Activated CD4-positive, alpha-beta T cell treated with anti-CD3 and anti-CD28 coated beads for 36 hours (primary cell): Measurements from ENCODE around the gene BET1. TPM values are rescaled to one million over a fixed set of nuclear protein-coding genes. Genes with fewer than 3 reads are reported as not detected.

ENCODE experiments used
- ATAC-seq: fragments of 200-7000 bp; cut with Tn5 transposase; one replicate; pipeline ENCODE4 v1.10.0; 2021; ENCODE audit warnings: mild to moderate bottlenecking, moderate library complexity
- CTCF ChIA-PET: fragments of 350-600 bp; sonication (Branson Sonifier 250); formaldehyde crosslinking; loops from one replicate; lab custom pipeline; 2021; ENCODE audit warnings: antibody characterized with exemption; lab: Charles Lee
- POLR2A ChIA-PET: fragments of 350-600 bp; sonication (Branson Sonifier 250); formaldehyde crosslinking; loops from one replicate; lab custom pipeline; 2021; ENCODE audit warnings: antibody characterized with exemption, inconsistent platforms; lab: Charles Lee
- DNase-seq: peaks from one replicate; pipeline ENCODE4 v3.0.0-alpha.2; 2020
- H3K27ac Mint-ChIP-seq: one replicate; pipeline ENCODE4 v1.8.0; 2021; ENCODE audit warnings: mixed read lengths
- H3K27me3 Mint-ChIP-seq: one replicate; pipeline ENCODE4 v1.8.0; 2021; ENCODE audit warnings: mixed read lengths
- H3K36me3 Mint-ChIP-seq: one replicate; pipeline ENCODE4 v1.8.0; 2021; ENCODE audit warnings: low read depth, mixed read lengths
- H3K4me1 Mint-ChIP-seq: one replicate; pipeline ENCODE4 v1.8.0; 2021; ENCODE audit warnings: mixed read lengths
- H3K4me3 Mint-ChIP-seq: one replicate; pipeline ENCODE4 v1.8.0; 2021; ENCODE audit warnings: mild to moderate bottlenecking, moderate library complexity, mixed read lengths
- H3K9me3 Mint-ChIP-seq: one replicate; pipeline ENCODE4 v1.8.0; 2021; ENCODE audit warnings: low read depth, mixed read lengths
- intact Hi-C, 2 experiments: fragments of 100-400 bp; cut with DNase I in 1 of 2; cut with micrococcal nuclease in 1 of 2; formaldehyde crosslinking; loops; one replicate each; pipeline versions ENCODE4 v1.14.2 to v1.15.1; 2022 to 2024; cut with DNase I, micrococcal nuclease
- total RNA-seq, 2 experiments: library from RNA; stranded (reverse); gene quantifications; one replicate each; pipeline ENCODE4 v1.2.3, GENCODE V29; 2021

The BET1 gene
- total RNA-seq, 2 experiments from 2014 or later, result 16.9 to 19.8 TPM

DNA sequence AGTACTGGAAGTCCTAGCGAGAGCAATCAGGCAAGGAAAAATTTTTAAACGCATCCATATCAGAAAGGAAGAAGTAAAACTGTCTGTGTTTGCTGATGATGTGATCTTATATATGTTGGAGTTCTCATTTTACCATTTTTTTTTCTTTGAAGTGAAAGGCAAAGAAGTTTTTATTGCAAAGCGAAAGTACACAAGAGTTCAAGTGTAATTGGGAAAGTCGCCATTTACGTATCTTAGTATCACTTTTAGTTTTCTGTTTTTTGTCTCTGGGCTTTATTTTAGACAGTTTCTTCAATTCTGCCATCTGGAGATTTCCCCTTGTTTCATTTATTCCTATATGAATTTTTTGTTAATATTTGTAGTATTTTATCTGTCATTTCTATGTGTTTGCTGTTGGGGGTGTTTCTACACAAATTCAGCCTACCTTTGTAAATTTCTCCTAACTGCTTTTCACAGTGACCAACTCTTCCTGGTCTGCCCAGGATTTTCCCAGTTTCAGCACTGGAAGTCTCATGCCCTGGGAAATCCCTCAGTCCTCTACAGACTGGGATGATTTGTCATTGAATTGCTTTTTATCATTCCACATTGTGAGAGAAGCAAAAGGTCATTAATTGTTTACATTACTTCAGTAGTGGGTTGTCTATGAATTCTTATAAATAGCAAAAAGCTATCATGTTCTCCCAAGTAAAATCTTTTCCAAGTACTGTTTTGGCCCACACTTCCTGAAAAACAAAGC lies 23.2 kb downstream of the BET1 start:
- H3K4me3 Mint-ChIP-seq, result no peak overlapping the region
- no peak for ATAC-seq
- DNase-seq, result no peak
- CTCF ChIA-PET, result no interaction called here
- peaks cover 2% of the 10 kb centered on the region for H3K4me1 Mint-ChIP-seq
- H3K27ac Mint-ChIP-seq, result no peak overlapping the region
- intact Hi-C loops, result no loop called here
- no peaks in the 10 kb centered on the region for H3K27me3 Mint-ChIP-seq
- POLR2A ChIA-PET, result no interaction called here
- H3K9me3 Mint-ChIP-seq, result no peaks in the 10 kb centered on the region
- no peaks in the 10 kb centered on the region for H3K36me3 Mint-ChIP-seq

DNA sequence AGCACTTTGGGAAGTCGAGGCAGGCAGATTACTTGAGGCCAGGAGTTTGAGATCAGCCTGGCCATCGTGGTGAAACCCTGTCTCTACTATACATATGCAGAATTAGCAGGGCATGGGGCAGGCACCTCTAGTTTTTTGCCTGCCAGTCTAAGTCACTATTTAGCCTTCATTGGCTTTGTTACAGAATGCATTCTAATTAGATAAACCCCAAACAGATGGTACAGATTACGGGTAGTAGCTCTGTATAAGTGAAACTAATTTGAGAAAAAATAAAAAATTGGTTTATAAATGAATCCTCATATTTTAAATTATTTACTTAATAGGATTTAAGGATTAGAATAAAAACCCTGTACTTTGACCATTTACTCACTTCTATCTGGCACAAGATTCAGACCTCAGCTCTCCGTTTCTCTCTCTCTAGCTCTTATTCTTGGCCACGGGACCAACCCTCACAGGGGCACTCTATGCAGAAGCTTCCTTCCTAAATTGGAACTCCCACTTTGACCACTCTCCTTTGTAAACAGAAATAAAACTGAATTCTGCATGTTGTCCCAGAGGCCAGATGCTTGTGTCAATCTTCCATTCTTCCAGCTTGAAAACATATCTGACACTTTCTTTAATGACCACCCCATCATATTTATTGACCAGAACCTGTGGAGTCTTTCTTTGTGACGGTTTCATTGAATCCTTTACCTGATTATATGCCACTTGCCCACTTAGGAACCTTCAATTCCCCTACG lies 26.8 kb downstream of the BET1 start:
- Mint-ChIP-seq H3K27ac (no peak overlapping the region), H3K4me3 (no peak overlapping the region)
- POLR2A ChIA-PET, result no interaction called here

GRCh38 chr7:93973134-93973533 lies 31.0 kb downstream of the BET1 start:
- Mint-ChIP-seq H3K4me1 (no peaks in the 10 kb centered on the region), H3K9me3 (no peaks in the 10 kb centered on the region), H3K4me3 (no peak overlapping the region), H3K36me3 (no peaks in the 10 kb centered on the region), H3K27me3 (no peaks in the 10 kb centered on the region), H3K27ac (no peak overlapping the region)
- ATAC-seq (no peak), DNase-seq (no peak)
- ChIA-PET POLR2A (no interaction called here), CTCF (no interaction called here)
- intact Hi-C loops, result no loop called here

More for the DNA sequence above, 26.8 kb downstream of the BET1 start:
- no peak for DNase-seq
- Mint-ChIP-seq H3K36me3 (no peaks in the 10 kb centered on the region), H3K27me3 (no peaks in the 10 kb centered on the region), H3K4me1 (peaks cover 2% of the 10 kb centered on the region), H3K9me3 (no peaks in the 10 kb centered on the region)
- CTCF ChIA-PET, result interaction anchor here (0.6 kb wide), 1 partner anchor 1228 kb away, joined by 3 read pairs; no protein-coding TSS in a partner anchor
- no peak for ATAC-seq
- intact Hi-C loops, result no loop called here

GRCh38 chr7:93972029-93972725 lies 32.0 kb downstream of the BET1 start:
- ChIA-PET POLR2A (no interaction called here), CTCF (no interaction called here)
- Mint-ChIP-seq H3K27ac (no peak overlapping the region), H3K4me3 (no peak overlapping the region), H3K27me3 (no peaks in the 10 kb centered on the region), H3K4me1 (no peaks in the 10 kb centered on the region), H3K36me3 (no peaks in the 10 kb centered on the region), H3K9me3 (no peaks in the 10 kb centered on the region)
- DNase-seq (no peak), ATAC-seq (no peak)
- intact Hi-C loops, result no loop called here

- POLR2A ChIA-PET, result no interaction called here
- Mint-ChIP-seq H3K27ac (no peak overlapping the region), H3K9me3 (no peaks in the 10 kb centered on the region), H3K36me3 (no peaks in the 10 kb centered on the region), H3K4me3 (no peak overlapping the region), H3K27me3 (no peaks in the 10 kb centered on the region), H3K4me1 (no peaks in the 10 kb centered on the region)
- intact Hi-C loops, result no loop called here
- DNase-seq (no peak), ATAC-seq (no peak)
- CTCF ChIA-PET, result no interaction called here
These were observed 35.1 kb downstream of the BET1 start for GRCh38 chr7:93968911-93969620.

- no peaks in the 10 kb centered on the region for H3K36me3 Mint-ChIP-seq
- DNase-seq, result no peak
- ATAC-seq, result no peak
- no peak overlapping the region for H3K27ac Mint-ChIP-seq
- no peaks in the 10 kb centered on the region for H3K4me1 Mint-ChIP-seq
- H3K27me3 Mint-ChIP-seq, result no peaks in the 10 kb centered on the region
- POLR2A ChIA-PET, result no interaction called here
- CTCF ChIA-PET, result no interaction called here
- no peaks in the 10 kb centered on the region for H3K9me3 Mint-ChIP-seq
- H3K4me3 Mint-ChIP-seq, result no peak overlapping the region
- intact Hi-C loops, result no loop called here
These were observed 39.3 kb downstream of the BET1 start for GRCh38 chr7:93964813-93965212.

DNA sequence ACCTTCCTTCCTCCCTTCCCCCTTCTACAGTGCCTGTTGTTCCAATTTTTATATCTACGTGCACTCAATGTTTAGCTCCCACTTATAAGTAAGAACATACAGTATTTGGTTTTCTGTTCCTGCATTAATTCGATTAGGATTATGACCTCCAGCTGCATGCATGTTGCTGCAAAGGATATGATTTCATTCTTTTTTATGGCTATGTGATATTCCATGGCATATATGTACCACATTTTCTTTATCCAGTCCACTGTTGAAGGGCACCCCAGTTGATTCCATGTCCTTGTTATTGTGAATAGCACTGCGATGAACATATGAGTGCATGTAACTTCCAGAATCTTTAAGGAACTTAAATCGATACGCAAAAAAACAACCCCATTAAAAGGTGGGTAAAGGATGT lies 39.9 kb downstream of the BET1 start:
- Mint-ChIP-seq H3K27ac (no peak overlapping the region), H3K4me1 (no peaks in the 10 kb centered on the region), H3K4me3 (no peak overlapping the region), H3K27me3 (no peaks in the 10 kb centered on the region), H3K9me3 (no peaks in the 10 kb centered on the region), H3K36me3 (no peaks in the 10 kb centered on the region)
- DNase-seq (no peak), ATAC-seq (no peak)
- ChIA-PET CTCF (no interaction called here), POLR2A (no interaction called here)
- intact Hi-C loops, result no loop called here

DNA sequence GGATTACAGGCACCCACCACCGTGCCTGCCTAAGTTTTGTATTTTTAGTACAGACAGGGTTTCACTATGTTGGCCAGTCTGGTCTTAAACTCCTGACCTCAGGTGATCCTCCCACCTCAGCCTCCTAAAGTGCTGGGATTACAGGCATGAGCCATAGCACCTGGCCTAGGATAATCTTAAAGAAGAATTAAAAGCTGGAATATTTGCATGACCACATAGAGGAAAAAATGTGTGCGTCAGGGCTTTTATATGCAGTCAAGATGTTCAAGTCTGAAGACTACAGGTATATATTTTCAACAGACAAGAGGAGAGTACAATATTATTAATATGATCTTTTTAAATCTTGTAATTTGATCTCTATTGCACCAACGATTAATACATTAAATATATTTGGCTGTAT lies 43.2 kb downstream of the BET1 start:
- intact Hi-C loops, result no loop called here
- H3K27ac Mint-ChIP-seq, result no peak overlapping the region
- no peaks in the 10 kb centered on the region for H3K9me3 Mint-ChIP-seq
- no peaks in the 10 kb centered on the region for H3K36me3 Mint-ChIP-seq
- H3K4me3 Mint-ChIP-seq, result no peak overlapping the region
- POLR2A ChIA-PET, result no interaction called here
- ATAC-seq (no peak), DNase-seq (no peak)
- CTCF ChIA-PET, result no interaction called here
- H3K4me1 Mint-ChIP-seq, result no peaks in the 10 kb centered on the region
- H3K27me3 Mint-ChIP-seq, result no peaks in the 10 kb centered on the region

- no peak for ATAC-seq
- no peaks in the 10 kb centered on the region for H3K27me3 Mint-ChIP-seq
- H3K36me3 Mint-ChIP-seq, result no peaks in the 10 kb centered on the region
- CTCF ChIA-PET, result no interaction called here
- POLR2A ChIA-PET, result no interaction called here
- no peak for DNase-seq
- intact Hi-C loops, result no loop called here
- H3K4me1 Mint-ChIP-seq, result no peaks in the 10 kb centered on the region
- H3K27ac Mint-ChIP-seq, result no peak overlapping the region
- H3K4me3 Mint-ChIP-seq, result no peak overlapping the region
- no peaks in the 10 kb centered on the region for H3K9me3 Mint-ChIP-seq
These were observed 45.5 kb downstream of the BET1 start for GRCh38 chr7:93958651-93959050.

DNA sequence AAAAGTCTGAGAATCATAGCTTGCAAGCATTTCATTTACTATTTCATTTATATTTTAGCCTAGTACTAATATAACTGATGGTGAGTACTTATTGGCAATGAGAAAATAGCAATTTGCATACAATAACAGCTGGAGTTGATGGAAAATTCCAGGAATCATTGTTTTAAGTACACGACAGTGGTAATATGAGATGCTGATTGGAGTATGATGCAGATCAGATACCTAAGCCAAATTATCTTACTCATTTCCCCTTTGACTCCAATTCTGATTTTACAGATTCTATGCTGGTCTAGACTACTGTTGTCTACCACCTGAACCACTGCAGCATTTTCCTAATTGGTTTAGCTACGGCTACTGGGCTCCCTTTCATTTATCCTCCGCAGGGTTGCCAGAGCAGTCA lies 45.9 kb downstream of the BET1 start:
- Mint-ChIP-seq H3K4me1 (no peaks in the 10 kb centered on the region), H3K9me3 (no peaks in the 10 kb centered on the region), H3K4me3 (no peak overlapping the region), H3K27ac (no peak overlapping the region), H3K36me3 (no peaks in the 10 kb centered on the region), H3K27me3 (no peaks in the 10 kb centered on the region)
- POLR2A ChIA-PET, result no interaction called here
- CTCF ChIA-PET, result no interaction called here
- intact Hi-C loops, result no loop called here
- DNase-seq, result no peak
- no peak for ATAC-seq

DNA sequence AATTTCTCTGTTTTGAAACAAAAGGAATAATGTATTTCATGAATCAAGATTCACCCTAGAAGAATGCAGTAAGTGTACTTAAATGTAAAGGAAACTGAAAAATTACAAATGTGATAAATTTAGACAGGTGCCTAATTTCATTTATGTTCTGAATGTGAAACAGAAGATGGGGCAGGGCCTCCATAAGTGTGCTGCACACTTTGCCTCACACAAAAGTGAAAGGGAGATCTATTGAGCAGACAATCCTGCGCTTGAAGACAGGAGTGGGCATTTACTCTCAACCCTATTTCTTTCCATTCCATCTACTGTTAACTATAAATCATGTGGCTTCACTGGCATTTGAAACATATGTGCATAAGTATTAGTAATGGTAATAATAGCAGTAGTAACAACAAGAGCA lies 46.4 kb downstream of the BET1 start:
- no peaks in the 10 kb centered on the region for H3K36me3 Mint-ChIP-seq
- DNase-seq (no peak), ATAC-seq (no peak)
- no peaks in the 10 kb centered on the region for H3K9me3 Mint-ChIP-seq
- intact Hi-C loops, result no loop called here
- H3K27me3 Mint-ChIP-seq, result no peaks in the 10 kb centered on the region
- no peak overlapping the region for H3K27ac Mint-ChIP-seq
- CTCF ChIA-PET, result interaction anchor here (0.8 kb wide), 1 partner anchor 12 kb away, joined by 4 read pairs; no protein-coding TSS in a partner anchor
- no peaks in the 10 kb centered on the region for H3K4me1 Mint-ChIP-seq
- POLR2A ChIA-PET, result no interaction called here
- H3K4me3 Mint-ChIP-seq, result no peak overlapping the region
